Measurements from ENCODE around the gene NXF3.
"Not testable (repeated sequence)": the region's sequence is repeated elsewhere in the genome, so short reads cannot be mapped to it uniquely, and the experiment has no call there.

The NXF3 gene, protein sequence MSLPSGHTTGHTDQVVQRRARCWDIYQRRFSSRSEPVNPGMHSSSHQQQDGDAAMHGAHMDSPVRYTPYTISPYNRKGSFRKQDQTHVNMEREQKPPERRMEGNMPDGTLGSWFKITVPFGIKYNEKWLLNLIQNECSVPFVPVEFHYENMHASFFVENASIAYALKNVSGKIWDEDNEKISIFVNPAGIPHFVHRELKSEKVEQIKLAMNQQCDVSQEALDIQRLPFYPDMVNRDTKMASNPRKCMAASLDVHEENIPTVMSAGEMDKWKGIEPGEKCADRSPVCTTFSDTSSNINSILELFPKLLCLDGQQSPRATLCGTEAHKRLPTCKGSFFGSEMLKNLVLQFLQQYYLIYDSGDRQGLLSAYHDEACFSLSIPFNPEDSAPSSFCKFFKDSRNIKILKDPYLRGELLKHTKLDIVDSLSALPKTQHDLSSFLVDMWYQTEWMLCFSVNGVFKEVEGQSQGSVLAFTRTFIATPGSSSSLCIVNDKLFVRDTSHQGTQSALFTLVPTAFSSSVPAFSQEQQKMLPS

DNA sequence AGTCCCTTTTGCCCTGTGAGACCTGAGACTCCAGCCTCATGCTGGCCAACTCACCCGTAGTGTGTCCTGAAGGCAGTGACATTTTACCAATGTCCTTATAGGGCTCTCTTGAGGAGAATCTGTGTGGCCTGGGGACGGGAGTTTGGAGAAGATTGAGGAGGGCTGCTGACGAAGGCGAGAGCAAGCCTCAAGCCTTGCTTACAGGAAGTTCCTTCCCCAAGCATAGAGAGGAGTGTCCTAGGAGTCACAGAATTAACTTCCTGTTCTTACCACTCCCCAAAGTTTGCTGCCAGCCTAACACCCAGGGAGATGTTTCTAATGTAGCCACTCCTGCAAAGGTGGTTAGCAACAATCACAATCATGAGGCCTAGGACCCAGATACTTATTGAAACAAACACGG, at the start of gene NXF3:
Gene NXF3 (minus strand): TSS at position 202 of the 400 bp plus-strand sequence. CDS start 120 bp downstream, at position 82.
- DNase-seq: peak; percentile 59 to 80

DNA sequence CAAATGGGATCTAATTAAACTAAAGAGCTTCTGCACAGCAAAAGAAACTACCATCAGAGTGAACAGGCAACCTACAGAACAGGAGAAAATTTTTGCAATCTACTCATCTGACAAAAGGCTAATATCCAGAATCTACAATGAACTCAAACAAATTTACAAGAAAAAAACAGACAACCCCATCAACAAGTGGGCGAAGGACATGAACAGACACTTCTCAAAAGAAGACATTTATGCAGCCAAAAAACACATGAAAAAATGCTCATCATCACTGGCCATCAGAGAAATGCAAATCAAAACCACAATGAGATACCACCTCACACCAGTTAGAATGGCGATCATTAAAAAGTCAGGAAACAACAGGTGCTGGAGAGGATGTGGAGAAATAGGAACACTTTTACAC, 43.6 kb upstream of the NXF3 start:
- not testable (repeated sequence) for DNase-seq

DNA sequence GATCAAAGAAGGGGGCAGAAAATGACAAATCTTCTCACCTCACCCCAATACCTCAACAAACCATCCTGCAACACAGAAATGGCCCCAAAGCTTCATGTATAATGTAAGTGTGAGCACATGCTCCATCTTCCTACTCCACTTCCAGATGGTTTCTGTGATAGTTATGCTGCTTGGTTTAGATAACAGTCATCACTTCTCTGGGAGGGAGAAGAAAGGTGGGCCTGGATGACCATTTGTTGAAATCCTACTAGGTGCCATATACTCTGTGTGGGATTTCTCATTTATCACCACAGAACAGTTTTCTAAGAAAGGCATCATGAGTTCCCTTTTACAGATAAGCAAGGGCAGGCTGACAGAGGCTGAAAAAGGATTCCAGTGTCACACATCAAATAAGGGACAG, 31.3 kb upstream of the NXF3 start:
- DNase-seq: no peak

DNA sequence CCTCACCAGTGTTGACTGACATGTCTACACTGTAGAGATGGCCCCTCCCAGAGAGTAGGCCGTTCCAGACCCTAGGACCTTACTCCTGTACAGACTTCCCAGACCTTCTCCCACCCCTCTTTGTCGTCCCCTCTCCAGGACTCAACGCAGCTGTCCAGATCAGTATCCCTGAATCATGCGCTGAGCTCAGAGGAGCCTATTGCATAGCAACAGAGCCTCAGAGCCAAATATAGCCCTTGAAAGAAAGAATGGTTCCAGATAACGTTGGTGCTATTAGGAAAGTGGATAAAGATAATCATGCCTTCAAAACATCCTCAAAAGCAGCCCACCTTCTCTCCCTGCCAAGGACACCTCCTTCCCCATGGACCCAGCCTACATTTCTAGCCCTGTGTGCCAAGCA, 27.8 kb upstream of the NXF3 start:
- DNase-seq: no peak

DNA sequence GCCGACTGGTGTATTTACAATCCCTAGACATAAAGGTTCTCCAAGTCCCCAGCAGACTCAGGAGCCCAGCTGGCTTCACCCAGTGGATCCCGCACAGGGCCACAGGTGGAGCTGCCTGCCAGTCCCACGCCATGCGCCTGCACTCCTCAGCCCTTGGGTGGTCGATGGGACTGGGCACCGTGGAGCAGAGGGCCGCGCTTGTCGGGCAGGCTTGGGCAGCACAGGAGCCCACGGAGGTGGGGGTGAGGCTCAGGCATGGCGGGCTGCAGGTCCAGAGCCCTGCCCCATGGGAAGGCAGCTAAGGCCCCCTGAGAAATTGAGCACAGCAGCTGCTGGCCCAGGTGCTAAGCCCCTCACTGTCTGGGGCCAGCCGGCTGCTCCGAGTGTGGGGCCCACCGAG, 24.0 kb upstream of the NXF3 start:
- DNase-seq: not testable (repeated sequence)

DNA sequence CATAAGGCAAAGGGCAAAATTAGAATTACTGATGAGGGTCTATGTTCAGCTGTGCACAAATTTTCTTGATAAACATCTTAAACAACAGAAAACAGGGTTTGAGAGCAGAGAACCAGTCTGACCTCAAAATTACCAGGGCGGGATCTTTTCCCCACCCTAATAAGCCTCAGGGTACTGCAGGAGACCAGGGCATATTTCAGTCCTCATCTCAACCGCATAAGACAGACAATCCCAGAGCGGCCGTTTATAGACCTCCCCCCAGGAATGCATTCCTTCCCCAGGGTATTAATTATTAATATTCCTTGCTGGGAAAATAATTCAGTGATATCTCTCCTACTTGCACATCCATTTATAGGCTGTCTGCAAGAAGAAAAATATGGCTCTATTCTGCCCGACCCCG, 16.6 kb upstream of the NXF3 start:
- not testable (repeated sequence) for DNase-seq

DNA sequence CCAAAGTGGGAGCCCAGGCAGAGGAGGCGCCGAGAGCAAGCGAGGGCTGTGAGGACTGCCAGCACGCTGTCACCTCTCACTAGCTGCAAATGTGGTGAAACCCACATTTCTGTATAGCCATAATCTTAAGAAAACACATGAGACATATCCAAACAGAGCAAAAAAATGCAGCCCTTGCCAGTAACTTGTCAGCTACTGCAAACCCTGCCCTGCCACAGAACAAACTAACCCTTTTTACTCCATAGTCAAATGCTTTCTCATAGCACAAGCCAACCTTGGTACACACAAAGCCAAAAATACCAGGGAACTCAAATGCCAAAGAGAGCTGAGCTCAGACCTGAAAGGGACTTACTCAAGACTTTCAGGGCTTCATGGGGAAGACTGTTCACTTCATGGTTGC, 14.9 kb upstream of the NXF3 start:
- no peak for DNase-seq

DNA sequence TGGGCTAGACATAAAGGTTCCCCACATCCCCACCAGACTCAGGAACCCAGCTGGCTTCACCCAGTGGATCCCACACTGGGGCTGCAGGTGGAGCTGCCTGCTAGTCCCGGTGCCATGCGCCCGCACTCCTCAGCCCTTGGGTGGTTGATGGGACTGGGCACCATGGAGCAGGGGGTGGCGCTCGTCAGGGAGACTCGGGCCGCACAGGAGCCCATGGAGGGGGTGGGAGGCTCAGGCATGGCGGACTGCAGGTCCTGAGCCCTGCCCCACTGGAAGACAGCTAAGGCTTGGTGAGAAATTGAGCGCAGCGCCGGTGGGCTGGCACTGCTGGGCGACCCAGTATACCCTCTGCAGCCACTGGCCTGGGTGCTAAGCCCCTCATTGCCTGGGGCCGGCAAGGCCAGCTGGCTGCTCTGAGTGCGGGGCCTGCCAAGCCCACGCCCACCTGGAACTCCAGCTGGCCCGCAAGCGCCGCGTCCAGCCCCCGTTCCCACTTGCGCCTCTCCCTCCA, 14.3 kb upstream of the NXF3 start:
- DNase-seq: not testable (repeated sequence)

DNA sequence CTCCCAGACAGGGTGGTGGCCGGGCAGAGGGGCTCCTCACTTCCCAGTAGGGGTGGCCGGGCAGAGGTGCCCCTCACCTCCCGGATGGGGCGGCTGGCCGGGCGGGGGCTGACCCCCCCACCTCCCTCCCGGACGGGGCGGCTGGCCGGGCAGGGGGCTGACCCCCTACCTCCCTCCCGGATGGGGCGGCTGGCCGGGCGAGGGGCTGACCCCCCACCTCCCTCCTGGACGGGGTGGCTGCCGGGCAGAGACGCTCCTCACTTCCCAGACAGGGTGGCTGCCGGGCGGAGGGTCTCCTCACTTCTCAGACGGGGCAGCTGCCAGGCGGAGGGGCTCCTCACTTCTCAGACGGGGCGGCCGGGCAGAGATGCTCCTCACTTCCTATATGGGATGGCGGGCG, 11.4 kb upstream of the NXF3 start:
- not testable (repeated sequence) for DNase-seq

DNA sequence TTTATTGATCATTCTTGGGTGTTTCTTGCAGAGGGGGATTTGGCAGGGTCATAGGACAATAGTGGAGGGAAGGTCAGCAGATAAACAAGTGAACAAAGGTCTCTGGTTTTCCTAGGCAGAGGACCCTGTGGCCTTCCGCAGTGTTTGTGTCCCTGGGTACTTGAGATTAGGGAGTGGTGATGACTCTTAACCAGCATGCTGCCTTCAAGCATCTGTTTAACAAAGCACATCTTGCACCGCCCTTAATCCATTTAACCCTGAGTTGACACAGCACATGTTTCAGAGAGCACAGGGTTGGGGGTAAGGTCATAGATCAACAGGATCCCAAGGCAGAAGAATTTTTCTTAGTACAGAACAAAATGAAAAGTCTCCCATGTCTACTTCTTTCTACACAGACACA, 10.9 kb upstream of the NXF3 start:
- DNase-seq: not testable (repeated sequence)

DNA sequence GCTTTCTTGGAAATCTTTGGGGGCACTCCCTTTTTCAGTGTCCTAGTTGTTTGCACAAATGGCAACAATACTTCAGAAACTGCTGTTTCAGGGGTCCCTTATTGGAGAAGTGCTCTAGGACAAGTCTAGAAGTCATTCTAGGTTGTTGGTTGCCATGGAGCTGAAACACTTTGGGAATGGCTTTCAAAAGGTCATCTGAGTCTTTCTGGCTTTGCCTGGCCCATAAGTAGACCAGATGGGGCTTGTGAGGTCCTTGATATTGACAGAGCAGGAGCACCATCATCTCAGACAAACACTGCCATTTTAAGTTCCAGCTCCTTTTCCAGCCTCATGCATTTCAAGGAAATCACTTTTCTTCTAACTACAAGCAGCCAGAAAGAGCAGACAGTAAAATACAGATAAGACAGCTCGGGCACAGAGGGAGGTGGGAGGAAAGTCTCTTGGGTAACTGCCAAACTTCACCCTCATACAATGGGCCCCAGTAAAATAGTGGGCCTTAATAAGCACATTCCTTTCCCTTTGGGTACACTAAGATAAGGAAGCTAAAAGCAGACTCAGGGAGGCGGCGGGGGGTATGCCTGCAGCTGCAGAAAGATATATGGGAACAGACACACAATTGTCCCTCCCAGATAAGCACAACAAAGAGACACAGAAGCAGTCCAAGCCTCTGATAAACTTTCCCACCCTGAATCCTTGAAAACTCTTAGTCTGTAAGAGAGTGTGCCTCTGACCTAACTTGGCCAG, 8.5 kb upstream of the NXF3 start:
- DNase-seq: no peak

DNA sequence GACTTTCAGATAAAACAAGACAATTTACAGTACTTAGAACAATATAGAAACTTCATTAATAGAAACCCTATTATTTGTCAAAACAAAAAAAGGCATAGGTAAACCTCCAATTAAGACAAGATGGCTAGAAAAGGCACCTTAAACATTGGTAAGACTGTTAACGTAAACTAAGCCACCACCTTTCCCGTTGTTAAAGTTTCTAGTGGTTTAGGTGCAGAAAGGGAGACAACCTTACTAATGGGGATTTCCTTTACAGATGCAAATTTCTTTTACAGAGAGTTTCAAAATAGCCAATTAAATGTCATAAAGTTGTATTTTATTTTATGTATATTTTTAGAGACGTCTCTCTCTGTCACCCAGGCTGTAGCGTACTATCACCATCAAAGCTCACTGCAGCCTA, 7.5 kb upstream of the NXF3 start:
- DNase-seq: no peak

DNA sequence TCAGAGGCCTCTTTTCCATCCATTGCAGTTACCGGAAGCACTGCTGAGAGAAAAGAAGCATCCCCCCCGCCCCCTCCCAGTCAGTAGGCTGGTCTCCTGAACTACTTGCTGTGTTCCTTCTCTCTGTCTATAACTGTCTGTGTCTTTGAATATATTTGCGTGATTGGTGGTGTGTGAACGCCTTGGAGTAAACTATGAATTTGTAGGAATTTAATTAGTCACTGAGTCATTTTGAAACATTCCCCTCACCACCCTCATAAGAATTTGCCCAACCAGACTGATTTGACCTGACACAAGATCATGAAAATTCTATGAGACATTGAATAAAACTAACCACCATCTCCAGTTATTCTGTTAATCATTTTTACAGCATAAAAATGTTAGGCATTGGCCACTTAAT, 6.7 kb upstream of the NXF3 start:
- DNase-seq: no peak

DNA sequence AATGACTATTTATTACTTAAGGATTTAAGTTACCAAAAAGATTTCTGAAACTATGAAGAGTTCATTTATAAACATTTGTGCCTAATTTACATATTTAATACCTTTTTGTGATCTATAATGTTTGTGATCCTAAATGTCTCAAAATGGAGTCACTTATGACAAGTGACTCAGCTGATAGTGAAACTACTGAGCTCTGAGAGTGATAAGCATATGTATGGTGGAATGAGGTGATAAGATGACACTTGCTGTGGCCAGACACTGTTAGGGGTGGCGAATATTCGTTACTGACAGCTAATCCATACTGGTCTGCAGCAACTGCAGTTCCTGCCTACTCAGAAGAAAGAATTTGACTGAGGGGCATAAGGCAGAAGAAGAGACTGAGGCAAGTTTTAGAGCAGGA, 5.5 kb upstream of the NXF3 start:
- DNase-seq: no peak

DNA sequence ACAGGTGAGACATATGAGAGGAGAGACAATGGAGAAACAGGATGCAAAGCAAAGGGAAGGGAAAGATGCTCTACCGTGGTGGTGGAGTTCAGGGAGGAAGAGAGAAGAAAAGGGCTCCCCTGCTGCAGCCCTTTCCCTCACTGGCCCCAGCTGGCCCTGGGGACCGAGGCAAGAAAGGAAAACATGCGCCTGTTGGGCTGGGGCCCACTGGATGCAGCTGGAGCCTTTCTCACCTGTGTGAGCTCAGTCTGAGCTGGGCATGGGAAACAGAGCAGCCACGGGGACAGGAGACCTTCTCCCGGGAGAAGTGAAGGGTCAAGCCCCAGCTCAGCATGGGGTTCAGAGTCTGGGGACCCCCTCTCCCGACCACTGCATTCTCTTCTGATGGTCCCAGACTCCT, 11.9 kb downstream of the NXF3 start:
- DNase-seq: no peak

DNA sequence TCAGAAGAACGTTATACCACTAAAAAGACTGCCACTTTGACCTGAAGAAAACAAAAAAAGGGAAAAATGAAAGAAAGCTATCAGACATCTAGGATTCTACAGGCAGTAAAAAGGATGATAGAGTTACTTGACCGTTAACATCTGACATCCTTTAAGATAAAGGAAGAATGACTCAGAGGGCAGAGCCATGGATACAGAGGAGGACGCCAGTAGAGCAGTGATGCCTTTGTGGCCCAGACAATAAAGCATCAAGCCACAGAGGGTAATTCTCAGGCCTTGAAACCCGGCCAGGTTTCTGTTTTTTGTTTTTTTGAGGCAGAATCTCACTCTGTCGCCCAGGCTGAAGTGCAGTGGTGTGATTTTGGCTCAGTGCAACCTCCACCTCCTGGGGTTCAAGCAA, 19.5 kb downstream of the NXF3 start:
- DNase-seq: no peak

DNA sequence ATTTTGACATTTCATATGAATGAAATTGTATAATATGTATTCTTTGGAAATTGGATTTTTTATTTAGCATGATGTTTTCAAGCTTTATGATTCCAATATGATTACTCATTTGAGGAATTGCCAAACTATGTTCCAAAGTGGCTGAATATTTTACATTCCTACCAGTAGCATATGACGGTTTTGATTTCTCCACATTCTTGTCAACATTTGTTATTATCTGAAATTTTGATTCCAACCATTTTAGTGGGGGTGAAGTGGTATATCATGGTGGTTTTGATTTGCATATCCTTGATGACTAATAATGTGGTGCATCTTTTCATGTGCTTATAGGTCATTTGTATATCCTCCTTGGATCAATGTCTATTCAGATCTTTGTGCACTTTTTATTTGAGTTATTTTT, 26.3 kb downstream of the NXF3 start:
- DNase-seq: no peak

DNA sequence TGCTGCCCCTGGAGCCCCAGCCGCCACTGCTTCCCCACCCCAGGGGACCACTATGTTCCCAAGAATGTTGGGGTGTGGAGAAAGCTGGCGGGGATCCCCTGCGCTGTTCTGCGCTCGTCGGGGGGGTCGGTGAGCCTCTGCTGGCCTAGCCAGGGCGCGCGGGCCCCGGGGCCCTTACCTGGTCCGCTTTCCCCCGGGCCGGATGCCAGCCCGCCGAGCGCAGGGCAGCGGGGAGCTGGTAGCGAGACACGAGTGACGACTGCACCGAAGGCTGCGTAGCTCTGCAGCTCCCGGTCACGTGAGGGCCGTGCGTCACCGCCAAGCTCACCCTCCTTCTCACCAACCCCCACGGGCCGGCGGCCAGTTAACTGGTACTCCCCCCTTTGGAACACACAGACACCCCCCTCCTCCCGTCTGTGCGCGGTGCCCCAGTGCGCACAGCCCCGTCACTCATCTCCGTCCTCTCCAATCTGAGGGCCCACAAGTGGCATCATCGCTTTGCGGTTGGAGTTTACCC, 29.0 kb downstream of the NXF3 start, which contains the start of gene BEX1:
Gene BEX1 (minus strand): TSS at position 254 of the 517 bp plus-strand sequence. CDS start 897 bp downstream, outside the sequence.
- DNase-seq: no peak

DNA sequence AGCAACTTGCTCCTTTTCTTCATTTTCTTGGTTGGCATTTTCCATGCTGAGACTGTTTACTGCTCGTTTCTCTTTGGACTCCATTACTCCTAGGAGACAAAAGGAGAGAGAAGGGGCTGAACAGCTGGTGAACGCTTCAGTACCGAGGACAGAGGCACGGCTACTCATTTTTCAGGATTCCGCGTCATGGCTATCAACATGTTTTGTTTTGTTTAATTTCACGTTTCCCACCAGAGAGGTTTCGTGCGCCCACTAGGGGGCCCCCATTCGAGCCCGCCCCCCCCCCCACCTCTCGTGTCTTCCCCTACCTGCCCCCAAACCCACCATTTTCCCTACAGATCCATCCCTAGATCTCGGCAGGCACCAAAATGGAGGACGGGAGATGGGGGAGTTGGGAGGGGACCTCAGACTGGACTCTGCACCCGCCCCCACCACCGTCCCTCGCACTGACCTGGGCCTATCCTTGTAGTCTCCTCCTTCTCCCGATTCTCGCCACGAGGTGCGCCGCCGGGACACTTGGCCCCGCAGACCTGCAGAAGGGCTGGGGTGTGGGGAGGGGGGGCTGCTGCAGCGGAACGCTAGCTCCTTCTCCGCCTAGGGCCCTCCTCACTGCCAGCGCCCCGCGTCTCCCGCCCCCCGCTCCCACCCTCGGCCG, 29.6 kb downstream of the NXF3 start:
- DNase-seq: no peak

DNA sequence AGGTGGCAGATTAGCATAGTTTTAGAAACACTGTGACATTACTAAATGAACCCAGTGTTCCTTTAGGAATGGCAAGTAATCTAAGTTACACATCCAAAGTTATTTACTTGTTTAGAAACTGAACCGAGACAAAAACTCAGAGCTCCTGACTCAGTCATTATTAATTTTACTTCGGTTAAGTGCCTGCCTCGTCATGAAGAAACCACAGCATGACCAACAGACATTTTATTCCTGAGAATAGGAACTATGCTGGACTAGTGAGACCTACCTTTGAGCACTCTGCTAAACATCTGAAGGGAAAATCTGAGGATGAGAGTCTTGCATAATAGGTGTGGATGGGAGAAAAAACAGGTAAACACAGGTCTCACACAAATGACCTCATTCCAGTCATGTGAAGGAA, 31.5 kb downstream of the NXF3 start:
- DNase-seq: no peak

DNA sequence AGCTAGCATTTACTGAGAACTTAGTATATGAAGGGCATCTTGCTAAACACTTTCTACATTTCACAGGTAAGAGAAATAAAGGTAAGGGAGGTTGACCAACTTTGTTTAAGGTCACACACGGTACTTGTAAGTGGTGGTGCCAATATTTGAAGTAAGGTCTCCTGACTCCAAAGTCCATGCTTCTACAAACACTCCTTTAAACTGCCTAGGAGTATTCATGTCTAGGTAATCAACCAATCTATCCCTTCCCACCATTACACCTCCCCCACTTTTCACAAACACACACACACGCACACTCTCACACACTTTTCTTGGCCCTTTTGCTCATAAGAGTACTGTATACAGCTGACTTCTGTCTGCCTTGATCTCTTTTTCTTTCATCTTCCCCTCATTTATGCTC, 36.0 kb downstream of the NXF3 start:
- DNase-seq: no peak

DNA sequence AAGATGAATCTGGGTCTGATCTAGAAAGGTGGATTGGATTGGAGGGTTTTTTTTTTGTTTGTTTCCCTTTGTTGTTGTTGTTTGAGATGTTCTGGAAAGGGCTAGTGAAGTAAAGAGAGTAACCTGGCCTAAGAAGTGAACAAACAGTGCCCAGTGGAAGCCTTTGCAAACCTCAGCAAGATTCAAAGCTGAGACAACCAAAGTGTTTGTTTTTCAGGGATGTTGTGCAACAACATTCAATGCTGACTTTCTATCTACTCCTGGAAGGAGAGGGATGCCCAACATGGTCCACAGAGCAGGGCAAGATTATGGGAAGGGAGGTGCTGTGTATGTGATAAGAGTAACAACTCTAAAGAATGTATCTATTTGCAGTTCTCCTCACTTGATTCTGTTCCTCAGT, 40.3 kb downstream of the NXF3 start:
- DNase-seq: no peak

DNA sequence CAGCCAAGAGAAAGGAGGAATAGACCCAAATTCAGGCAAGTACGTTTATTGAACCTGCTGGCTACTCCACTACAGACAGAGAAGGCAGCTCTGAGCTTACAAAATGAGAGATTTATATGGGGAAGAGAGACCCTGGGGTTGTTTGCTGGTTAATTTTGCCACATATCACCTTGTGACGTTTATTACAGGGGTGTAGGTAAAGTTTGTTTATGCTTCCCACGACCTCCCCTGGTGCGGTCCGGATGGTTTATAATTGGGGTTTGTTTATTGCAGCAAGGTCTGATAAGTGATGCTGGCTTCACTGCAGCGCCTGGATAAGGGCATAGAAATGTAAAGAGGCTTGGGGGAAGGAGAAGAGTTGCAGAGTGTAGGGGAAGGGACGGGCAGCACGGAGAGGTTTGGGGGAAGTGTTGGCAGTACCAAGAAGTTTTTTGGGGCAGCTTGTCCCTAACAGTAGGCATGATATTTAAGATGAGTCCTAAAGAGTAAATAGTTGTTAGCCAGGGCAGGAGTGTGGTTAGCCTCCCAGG, 41.6 kb downstream of the NXF3 start:
- no peak for DNase-seq
